Lung (tissue), 12 donors: Measurements from ENCODE around the gene ADAM12. TPM values are rescaled to one million over a fixed set of nuclear protein-coding genes. Genes with fewer than 3 reads are reported as not detected.

Experiments
- ATAC-seq: fragments of 200-7000 bp; cut with Tn5 transposase; one replicate; pipeline ENCODE4 v1.9.1; 2020; ENCODE audit warnings: moderate number of reproducible peaks; ENCODE audit not compliant: insufficient read depth, low FRiP score
- DNase-seq, 3 donors: peaks; one replicate each; pipeline ENCODE4 v3.0.0-alpha.2; 2013 to 2017
- H3K27ac ChIP-seq, 2 donors: one replicate each; pipeline ENCODE4 v1.5.1; 2013; ENCODE audit warnings: mild to moderate bottlenecking in 2 of 2, moderate library complexity in 2 of 2, control low read depth in 1 of 2, inconsistent platforms in 1 of 2, low read depth in 1 of 2, low read length in 1 of 2
- H3K27me3 ChIP-seq, 3 donors: one replicate each; pipeline ENCODE4 v1.5.1; 2013; ENCODE audit warnings: low read length in 2 of 3; ENCODE audit not compliant: control insufficient read depth in 3 of 3, insufficient read depth in 3 of 3
- H3K36me3 ChIP-seq, 4 donors: one replicate each; pipeline ENCODE4 v1.5.1; 2013; ENCODE audit warnings: low read length in 4 of 4, mild to moderate bottlenecking in 1 of 4, moderate library complexity in 1 of 4; ENCODE audit not compliant: control insufficient read depth in 4 of 4, insufficient read depth in 4 of 4
- H3K4me1 ChIP-seq, 5 donors: one replicate each; pipeline ENCODE4 v1.5.1; 2013; ENCODE audit warnings: low read length in 5 of 5, mild to moderate bottlenecking in 2 of 5, moderate library complexity in 1 of 5; ENCODE audit not compliant: control insufficient read depth in 5 of 5, insufficient read depth in 5 of 5
- H3K4me3 ChIP-seq: one replicate; pipeline ENCODE4 v1.5.1; 2013; ENCODE audit warnings: mild to moderate bottlenecking, control low read depth, moderate library complexity
- H3K9ac ChIP-seq, 2 donors: one replicate each; pipeline ENCODE4 v1.5.1; 2013; ENCODE audit warnings: low read length in 2 of 2, control low read depth in 1 of 2; ENCODE audit not compliant: insufficient read depth in 1 of 2
- H3K9me3 ChIP-seq, 4 donors: one replicate each; pipeline ENCODE4 v1.5.1; 2013; ENCODE audit warnings: low read length in 3 of 4, mild to moderate bottlenecking in 1 of 4, moderate library complexity in 1 of 4; ENCODE audit not compliant: control insufficient read depth in 4 of 4, insufficient read depth in 3 of 4
- CTCF ChIP-seq: IDR thresholded peaks from 2 replicates; pipeline ENCODE4 v1.5.1; 2012; ENCODE audit warnings: mild to moderate bottlenecking; ENCODE audit errors: control extremely low read depth, extremely low read depth
- WGBS, 2 donors: extraction: QIAGEN DNeasy Blood & Tissue Kit; methylation state at CpG; one replicate each; pipeline ENCODE4 v1.1.7; 2013; 5-methylcytosine and 5-hydroxymethylcytosine counted together
- polyA plus RNA-seq, 2 donors: library from polyadenylated mRNA; stranded (reverse); fragments of 200-250 nt; gene quantifications; one replicate each; pipeline ENCODE4 v1.2.1, GENCODE V29; 2013
- total RNA-seq, 2 donors: library from RNA; depleted of rRNA in 1 of 2; stranded (reverse); fragments of >200 nt in 1 of 2; gene quantifications; one replicate each; pipeline ENCODE4 v1.2.1, GENCODE V29; 2014 to 2021
- donor health status: control.
- donor health status: control.
- donor health status: Bipolar disorder and iron deficiency.
- donor health status: healthy.
- donor health status: DM: yes; HTN: yes; CAD: no.

Gene ADAM12
- total and polyA plus RNA-seq, 4 donors = 0.16 to 5.8 (median 0.85) TPM

GRCh38 chr10:126353666-126354065 lies 34.6 kb downstream of the ADAM12 start:
- H3K27ac ChIP-seq = no peak overlapping the region
- peaks cover 0 to 14% (median 9%) of the 10 kb centered on the region in 4 donors for H3K9me3 ChIP-seq
- H3K4me1 ChIP-seq = peaks cover 0 to 35% (median 1%) of the 10 kb centered on the region in 5 donors
- no peaks in the 10 kb centered on the region for H3K36me3 ChIP-seq
- ATAC-seq (no peak), DNase-seq (no peak)
- H3K4me3 ChIP-seq = no peak overlapping the region
- peaks cover 0 to 3% (median 0%) of the 10 kb centered on the region in 3 donors for H3K27me3 ChIP-seq
- WGBS, 2 donors = 83 to 89% methylated on average over 1 of the region's 1 CpG
- no peak for TF ChIP-seq CTCF
- no peak overlapping the region for H3K9ac ChIP-seq

- no peak for TF ChIP-seq CTCF
- DNase-seq = peak; percentile 75 to 89 (median 82)
- H3K9ac ChIP-seq = no peak overlapping the region
These were observed 35.8 kb downstream of the ADAM12 start for GRCh38 chr10:126352453-126352852.

GRCh38 chr10:126351021-126351420 lies 37.3 kb downstream of the ADAM12 start:
- H3K4me3 ChIP-seq = no peak overlapping the region
- TF ChIP-seq CTCF = no peak
- H3K4me1 ChIP-seq = peaks cover 0 to 35% (median 1%) of the 10 kb centered on the region in 5 donors
- DNase-seq = no peak
- peaks cover 0 to 15% (median 0%) of the 10 kb centered on the region in 4 donors for H3K9me3 ChIP-seq
- ATAC-seq = no peak
- 64 to 68% methylated on average over 6 of the region's 6 CpGs for WGBS, 2 donors
- H3K27ac ChIP-seq = no peak overlapping the region
- peaks cover 0 to 3% (median 0%) of the 10 kb centered on the region in 3 donors for H3K27me3 ChIP-seq
- H3K36me3 ChIP-seq = no peaks in the 10 kb centered on the region
- no peak overlapping the region for H3K9ac ChIP-seq

More at GRCh38 chr10:126352453-126352852, 35.8 kb downstream of the ADAM12 start:
- WGBS, 2 donors = 60 to 66% methylated on average over 4 of the region's 4 CpGs
- ATAC-seq = no peak
- no peak overlapping the region for H3K27ac ChIP-seq
- peaks cover 0 to 35% (median 1%) of the 10 kb centered on the region in 5 donors for H3K4me1 ChIP-seq
- no peak overlapping the region for H3K4me3 ChIP-seq
- H3K9me3 ChIP-seq = peaks cover 0 to 18% (median 8%) of the 10 kb centered on the region in 4 donors
- no peaks in the 10 kb centered on the region for H3K36me3 ChIP-seq
- H3K27me3 ChIP-seq = peaks cover 0 to 3% (median 0%) of the 10 kb centered on the region in 3 donors
